Astrocyte of the spinal cord (primary cell): ENCODE measurements around the gene MAP7D3.
A peak's percentile ranks its signal among the peaks of the same experiment; 100 is the strongest.

Experiments used
- DNase-seq: peaks from one replicate; pipeline ENCODE4 v3.0.0; 2011; ENCODE audit warnings: low read depth, low spot score
- H3K4me3 ChIP-seq: 2 replicates; pipeline ENCODE4 v1.5.1; 2011; ENCODE audit warnings: low read depth, mild to moderate bottlenecking, low read length, moderate library complexity
- in situ Hi-C: cut with HindIII; loops from 2 replicates; pipeline ENCODE4 v1.10.0; 2017; ENCODE audit warnings: low sequenced_read_pairs
- TF ChIP-seq, protein P1 (sequence below): IDR thresholded peaks from 2 replicates; pipeline ENCODE4 v1.5.1; 2012; ENCODE audit warnings: low read depth, mild to moderate bottlenecking, low read length, inconsistent platforms

Gene MAP7D3

DNA sequence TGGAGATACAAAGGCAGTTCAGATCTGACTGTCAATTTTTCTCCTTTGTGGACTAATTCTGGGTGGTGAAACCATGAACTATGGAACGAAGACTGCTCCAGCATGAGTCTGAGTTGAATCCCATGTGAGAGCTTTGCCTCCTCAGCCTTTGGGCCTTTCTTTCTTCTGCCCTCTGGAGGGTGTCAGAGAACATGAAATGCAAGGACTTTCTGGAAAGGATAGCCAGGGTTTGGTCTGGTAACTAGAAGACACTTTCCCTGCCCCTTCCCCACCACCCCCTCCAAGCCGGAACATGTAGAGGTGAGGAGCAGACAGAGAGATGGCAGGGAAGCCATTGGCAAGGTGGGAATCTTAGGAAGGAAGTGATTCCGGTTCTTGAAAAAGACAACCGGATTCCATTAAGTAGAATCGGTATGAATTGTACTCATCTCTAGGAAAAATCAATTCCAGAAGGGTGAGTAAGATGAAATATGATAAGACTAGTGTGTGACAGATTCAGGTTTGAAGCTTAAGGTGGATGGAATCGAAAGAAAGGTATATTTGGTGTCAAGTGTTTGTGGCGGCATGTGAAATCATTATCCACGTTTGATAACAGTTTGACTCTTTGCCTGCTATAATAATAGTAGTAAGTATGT lies 84.9 kb downstream of the MAP7D3 start:
- TF ChIP-seq, protein P1, sequence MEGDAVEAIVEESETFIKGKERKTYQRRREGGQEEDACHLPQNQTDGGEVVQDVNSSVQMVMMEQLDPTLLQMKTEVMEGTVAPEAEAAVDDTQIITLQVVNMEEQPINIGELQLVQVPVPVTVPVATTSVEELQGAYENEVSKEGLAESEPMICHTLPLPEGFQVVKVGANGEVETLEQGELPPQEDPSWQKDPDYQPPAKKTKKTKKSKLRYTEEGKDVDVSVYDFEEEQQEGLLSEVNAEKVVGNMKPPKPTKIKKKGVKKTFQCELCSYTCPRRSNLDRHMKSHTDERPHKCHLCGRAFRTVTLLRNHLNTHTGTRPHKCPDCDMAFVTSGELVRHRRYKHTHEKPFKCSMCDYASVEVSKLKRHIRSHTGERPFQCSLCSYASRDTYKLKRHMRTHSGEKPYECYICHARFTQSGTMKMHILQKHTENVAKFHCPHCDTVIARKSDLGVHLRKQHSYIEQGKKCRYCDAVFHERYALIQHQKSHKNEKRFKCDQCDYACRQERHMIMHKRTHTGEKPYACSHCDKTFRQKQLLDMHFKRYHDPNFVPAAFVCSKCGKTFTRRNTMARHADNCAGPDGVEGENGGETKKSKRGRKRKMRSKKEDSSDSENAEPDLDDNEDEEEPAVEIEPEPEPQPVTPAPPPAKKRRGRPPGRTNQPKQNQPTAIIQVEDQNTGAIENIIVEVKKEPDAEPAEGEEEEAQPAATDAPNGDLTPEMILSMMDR = peak; percentile 42
- in situ Hi-C loops = no loop called here
- no peak overlapping the region for H3K4me3 ChIP-seq
- peak; percentile 40 for DNase-seq

DNA sequence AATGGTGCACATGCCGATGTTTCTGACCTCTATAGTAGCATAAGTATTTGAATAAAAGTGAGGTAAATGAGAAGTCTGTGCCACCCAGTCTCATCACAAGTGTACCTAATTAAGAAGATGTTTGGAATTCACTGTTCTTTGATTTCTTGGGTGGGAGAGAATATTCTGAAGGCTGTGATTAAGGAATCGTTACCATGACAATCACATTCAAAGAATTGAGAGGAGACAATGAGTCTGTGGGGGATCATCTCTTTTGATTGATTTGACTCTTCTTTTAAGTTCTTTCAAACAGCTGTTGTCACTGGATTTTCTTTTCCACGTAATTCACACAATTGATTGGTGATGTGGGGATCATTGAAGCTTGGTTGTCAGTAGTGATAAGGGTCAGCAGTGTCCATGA lies 85.8 kb downstream of the MAP7D3 start:
- H3K4me3 ChIP-seq = no peak overlapping the region
- in situ Hi-C loops = no loop called here
- no peak for DNase-seq
- TF ChIP-seq, protein P1 = no peak

DNA sequence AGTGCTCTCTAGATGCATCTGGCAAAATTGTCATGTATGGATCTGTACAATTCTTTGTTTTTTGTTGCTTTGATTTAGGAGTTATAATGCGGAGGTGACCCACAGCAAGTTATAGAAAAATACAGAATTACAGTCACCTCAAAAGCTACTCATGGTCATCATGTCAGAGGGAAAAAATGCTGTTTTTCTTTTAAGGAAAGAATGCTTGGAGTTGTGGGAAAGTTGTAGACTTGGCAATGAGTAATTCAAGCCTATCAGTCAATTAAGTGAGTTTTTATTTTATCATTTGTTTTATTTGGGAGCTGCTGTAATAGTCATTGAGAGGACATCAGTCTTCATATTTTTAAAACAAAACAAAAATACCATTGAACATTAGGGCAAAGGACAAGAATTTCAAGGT lies 87.5 kb downstream of the MAP7D3 start:
- no peak for DNase-seq
- no peak overlapping the region for H3K4me3 ChIP-seq
- in situ Hi-C loops = no loop called here
- TF ChIP-seq, protein P1 = no peak
